ENCODE results near the gene RICTOR. TPM values are rescaled to one million over a fixed set of nuclear protein-coding genes. Genes with fewer than 3 reads are reported as not detected.

Gene RICTOR
- total RNA-seq, 2 experiments from 2014 or later = 125 TPM

DNA sequence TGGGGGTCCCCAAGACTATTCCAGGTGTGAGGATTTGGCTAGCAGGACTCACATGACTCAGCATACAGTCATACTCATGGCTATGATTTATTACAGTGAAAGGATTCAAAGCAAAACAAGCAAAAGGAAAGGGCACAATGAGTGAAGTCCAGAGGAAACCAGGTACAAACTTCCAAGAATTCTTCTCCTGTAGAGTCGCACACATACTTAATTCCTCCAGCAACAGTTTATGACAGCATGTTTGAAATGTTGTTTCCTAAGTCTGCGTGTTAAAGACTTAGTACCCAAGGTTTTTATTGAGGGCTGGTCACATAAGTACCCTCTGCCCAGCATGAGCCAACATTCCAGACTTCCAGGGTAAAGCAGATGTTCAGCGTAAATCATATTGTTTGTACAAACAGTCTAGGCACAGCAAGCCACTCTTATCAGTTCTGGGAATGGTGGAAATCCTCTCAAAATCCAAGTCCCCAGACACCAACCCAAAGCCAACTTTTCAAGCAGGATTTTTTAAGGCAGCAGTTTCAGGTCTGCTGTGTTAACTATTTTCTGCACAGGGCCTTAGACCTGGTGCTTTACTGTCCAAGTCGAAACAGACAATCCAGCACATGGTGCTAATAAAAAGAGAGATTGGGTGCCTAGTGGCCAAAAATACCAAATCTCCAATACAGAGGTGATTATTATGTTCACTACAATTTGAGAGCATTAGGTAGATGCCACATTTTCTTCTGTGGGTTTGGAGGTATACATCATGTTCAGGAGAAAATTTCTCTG, 18.6 kb upstream of the RICTOR start:
- DNase-seq (no peak), ATAC-seq (ENCODE audit: poor library complexity) (no peak)
- Mint-ChIP-seq H3K36me3 (ENCODE audit: low read depth) (no peaks in the 10 kb centered on the region), H3K4me3 (no peak overlapping the region), H3K4me1 (ENCODE audit: low read depth) (no peaks in the 10 kb centered on the region), H3K27ac (no peak overlapping the region), H3K9me3 (no peaks in the 10 kb centered on the region), H3K27me3 (peaks cover 14% of the 10 kb centered on the region)
- ChIA-PET POLR2A (no interaction called here), CTCF (no interaction called here)
- Histone ChIP-seq H3K4me3 (ENCODE audit: low read length) (no peak overlapping the region), H3K36me3 (ENCODE audit: insufficient read depth, low read length) (no peaks in the 10 kb centered on the region), H3K9me3 (ENCODE audit: control insufficient read depth in 1 of 2, insufficient read depth in 1 of 2, low read length in 2 of 2) (no peaks in the 10 kb centered on the region), H3K27ac (ENCODE audit: low read depth in 1 of 2, low read length in 2 of 2) (no peak overlapping the region), H3K27me3 (ENCODE audit: control insufficient read depth in 1 of 2, insufficient read depth in 2 of 2, low read length in 2 of 2) (no peaks in the 10 kb centered on the region), H3K4me1 (ENCODE audit: insufficient read depth, low read length) (no peaks in the 10 kb centered on the region)
- TF ChIP-seq, protein P1, sequence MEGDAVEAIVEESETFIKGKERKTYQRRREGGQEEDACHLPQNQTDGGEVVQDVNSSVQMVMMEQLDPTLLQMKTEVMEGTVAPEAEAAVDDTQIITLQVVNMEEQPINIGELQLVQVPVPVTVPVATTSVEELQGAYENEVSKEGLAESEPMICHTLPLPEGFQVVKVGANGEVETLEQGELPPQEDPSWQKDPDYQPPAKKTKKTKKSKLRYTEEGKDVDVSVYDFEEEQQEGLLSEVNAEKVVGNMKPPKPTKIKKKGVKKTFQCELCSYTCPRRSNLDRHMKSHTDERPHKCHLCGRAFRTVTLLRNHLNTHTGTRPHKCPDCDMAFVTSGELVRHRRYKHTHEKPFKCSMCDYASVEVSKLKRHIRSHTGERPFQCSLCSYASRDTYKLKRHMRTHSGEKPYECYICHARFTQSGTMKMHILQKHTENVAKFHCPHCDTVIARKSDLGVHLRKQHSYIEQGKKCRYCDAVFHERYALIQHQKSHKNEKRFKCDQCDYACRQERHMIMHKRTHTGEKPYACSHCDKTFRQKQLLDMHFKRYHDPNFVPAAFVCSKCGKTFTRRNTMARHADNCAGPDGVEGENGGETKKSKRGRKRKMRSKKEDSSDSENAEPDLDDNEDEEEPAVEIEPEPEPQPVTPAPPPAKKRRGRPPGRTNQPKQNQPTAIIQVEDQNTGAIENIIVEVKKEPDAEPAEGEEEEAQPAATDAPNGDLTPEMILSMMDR (IDR thresholded peaks at IDR 0.05) = no peak
- intact Hi-C loops (cut with DNase I, micrococcal nuclease) = no loop called here

- no peak overlapping the region for H3K4me3 ChIP-seq (ENCODE audit: low read length)
- no peak overlapping the region for H3K27ac Mint-ChIP-seq
Observed at GRCh38 chr5:39091940-39092580, 17.9 kb upstream of the RICTOR start.

GRCh38 chr5:39083968-39084367, 9.8 kb upstream of the RICTOR start:
- ChIA-PET POLR2A (no interaction called here), CTCF (no interaction called here)
- intact Hi-C loops (cut with DNase I, micrococcal nuclease) = no loop called here
- no peaks in the 10 kb centered on the region for H3K9me3 Mint-ChIP-seq
- Histone ChIP-seq H3K27ac (ENCODE audit: low read depth in 1 of 2, low read length in 2 of 2) (no peak overlapping the region), H3K9me3 (ENCODE audit: control insufficient read depth in 1 of 2, insufficient read depth in 1 of 2, low read length in 2 of 2) (no peaks in the 10 kb centered on the region), H3K4me3 (ENCODE audit: low read length) (no peak overlapping the region), H3K4me1 (ENCODE audit: insufficient read depth, low read length) (no peaks in the 10 kb centered on the region), H3K27me3 (ENCODE audit: control insufficient read depth in 1 of 2, insufficient read depth in 2 of 2, low read length in 2 of 2) (peaks cover 9 to 32% of the 10 kb centered on the region in 2 experiments), H3K36me3 (ENCODE audit: insufficient read depth, low read length) (no peaks in the 10 kb centered on the region)
- H3K4me1 Mint-ChIP-seq (ENCODE audit: low read depth) = no peaks in the 10 kb centered on the region
- ATAC-seq (ENCODE audit: poor library complexity) (no peak), DNase-seq (no peak)
- TF ChIP-seq, protein P1 (IDR thresholded peaks at IDR 0.05) = no peak
- H3K4me3 Mint-ChIP-seq = no peak overlapping the region
- peaks cover 45% of the 10 kb centered on the region for H3K27me3 Mint-ChIP-seq
- H3K27ac Mint-ChIP-seq = no peak overlapping the region
- no peaks in the 10 kb centered on the region for H3K36me3 Mint-ChIP-seq (ENCODE audit: low read depth)

More at GRCh38 chr5:39091940-39092580, 17.9 kb upstream of the RICTOR start:
- Mint-ChIP-seq H3K9me3 (no peaks in the 10 kb centered on the region), H3K36me3 (ENCODE audit: low read depth) (no peaks in the 10 kb centered on the region), H3K4me1 (ENCODE audit: low read depth) (no peaks in the 10 kb centered on the region), H3K27me3 (peaks cover 18% of the 10 kb centered on the region), H3K4me3 (no peak overlapping the region)
- POLR2A ChIA-PET = no interaction called here
- Histone ChIP-seq H3K27ac (ENCODE audit: low read depth in 1 of 2, low read length in 2 of 2) (no peak overlapping the region), H3K4me1 (ENCODE audit: insufficient read depth, low read length) (no peaks in the 10 kb centered on the region), H3K27me3 (ENCODE audit: control insufficient read depth in 1 of 2, insufficient read depth in 2 of 2, low read length in 2 of 2) (no peaks in the 10 kb centered on the region), H3K36me3 (ENCODE audit: insufficient read depth, low read length) (no peaks in the 10 kb centered on the region), H3K9me3 (ENCODE audit: control insufficient read depth in 1 of 2, insufficient read depth in 1 of 2, low read length in 2 of 2) (no peaks in the 10 kb centered on the region)
- ATAC-seq (ENCODE audit: poor library complexity) (no peak), DNase-seq (no peak)
- TF ChIP-seq, protein P1 (IDR thresholded peaks at IDR 0.05) = no peak
- CTCF ChIA-PET = no interaction called here
- intact Hi-C loops (cut with DNase I, micrococcal nuclease) = no loop called here
